Forelimb muscle (tissue), 1 donor: ENCODE results near the gene FAM180A. TPM values are rescaled to one million over a fixed set of nuclear protein-coding genes. Genes with fewer than 3 reads are reported as not detected.
"Not testable (repeated sequence)": the region's sequence is repeated elsewhere in the genome, so short reads cannot be mapped to it uniquely, and the experiment has no call there.

Source experiments
- DNase-seq: peaks from one replicate; pipeline ENCODE4 v3.0.0-alpha.2; 2013; ENCODE audit warnings: low read depth
- polyA plus RNA-seq: library from polyadenylated mRNA; unstranded; fragments of 120-200 nt; gene quantifications from one replicate; pipeline ENCODE4 v1.2.1, GENCODE V29; 2013; ENCODE audit not compliant: insufficient read length

Gene FAM180A
- 0.10 TPM for polyA plus RNA-seq

GRCh38 chr7:135748770-135749169 is at the start of gene FAM180A:
FAM180A (minus strand) TSS chr7:135748813; CDS start chr7:135748580, 233 bp downstream.
- peak; percentile 43 for DNase-seq

GRCh38 chr7:135798095-135798494 is 49.5 kb upstream of the FAM180A start:
- no peak for DNase-seq

- no peak for DNase-seq
These were observed 47.4 kb upstream of the FAM180A start for GRCh38 chr7:135795846-135796570.

GRCh38 chr7:135793841-135794240 is 45.2 kb upstream of the FAM180A start:
- no peak for DNase-seq

GRCh38 chr7:135792866-135793265 is 44.3 kb upstream of the FAM180A start:
- no peak for DNase-seq

GRCh38 chr7:135792363-135792668 is 43.7 kb upstream of the FAM180A start:
- no peak for DNase-seq

GRCh38 chr7:135791543-135792362 is 43.1 kb upstream of the FAM180A start:
- no peak for DNase-seq

- no peak for DNase-seq
These were observed 41.9 kb upstream of the FAM180A start for GRCh38 chr7:135790371-135790977.

GRCh38 chr7:135789956-135790355 is 41.3 kb upstream of the FAM180A start:
- DNase-seq = no peak

GRCh38 chr7:135789431-135789830 is 40.8 kb upstream of the FAM180A start:
- no peak for DNase-seq

- DNase-seq = no peak
These were observed 38.3 kb upstream of the FAM180A start for GRCh38 chr7:135786911-135787310.

GRCh38 chr7:135785065-135785464 is 36.5 kb upstream of the FAM180A start:
- no peak for DNase-seq

- DNase-seq = no peak
These were observed 35.4 kb upstream of the FAM180A start for GRCh38 chr7:135784013-135784412.

- no peak for DNase-seq
These were observed 34.2 kb upstream of the FAM180A start for GRCh38 chr7:135782801-135783200.

GRCh38 chr7:135782377-135782776 is 33.8 kb upstream of the FAM180A start:
- DNase-seq = no peak

GRCh38 chr7:135777626-135778398 is 29.2 kb upstream of the FAM180A start:
- no peak for DNase-seq

GRCh38 chr7:135775915-135776314 is 27.3 kb upstream of the FAM180A start:
- not testable (repeated sequence) for DNase-seq

GRCh38 chr7:135775230-135775629 is 26.6 kb upstream of the FAM180A start:
- DNase-seq = no peak

GRCh38 chr7:135774284-135774683 is 25.7 kb upstream of the FAM180A start:
- no peak for DNase-seq

- DNase-seq = no peak
These were observed 24.9 kb upstream of the FAM180A start for GRCh38 chr7:135773464-135773863.

GRCh38 chr7:135772639-135773222 is 24.1 kb upstream of the FAM180A start:
- no peak for DNase-seq
